ENCODE measurements around the gene ARVCF. TPM values are rescaled to one million over a fixed set of nuclear protein-coding genes. Genes with fewer than 3 reads are reported as not detected.
A peak's percentile ranks its signal among the peaks of the same experiment; 100 is the strongest.

ARVCF gene
- total RNA-seq, 1 experiment from 2014 or later: 8.2 TPM

DNA sequence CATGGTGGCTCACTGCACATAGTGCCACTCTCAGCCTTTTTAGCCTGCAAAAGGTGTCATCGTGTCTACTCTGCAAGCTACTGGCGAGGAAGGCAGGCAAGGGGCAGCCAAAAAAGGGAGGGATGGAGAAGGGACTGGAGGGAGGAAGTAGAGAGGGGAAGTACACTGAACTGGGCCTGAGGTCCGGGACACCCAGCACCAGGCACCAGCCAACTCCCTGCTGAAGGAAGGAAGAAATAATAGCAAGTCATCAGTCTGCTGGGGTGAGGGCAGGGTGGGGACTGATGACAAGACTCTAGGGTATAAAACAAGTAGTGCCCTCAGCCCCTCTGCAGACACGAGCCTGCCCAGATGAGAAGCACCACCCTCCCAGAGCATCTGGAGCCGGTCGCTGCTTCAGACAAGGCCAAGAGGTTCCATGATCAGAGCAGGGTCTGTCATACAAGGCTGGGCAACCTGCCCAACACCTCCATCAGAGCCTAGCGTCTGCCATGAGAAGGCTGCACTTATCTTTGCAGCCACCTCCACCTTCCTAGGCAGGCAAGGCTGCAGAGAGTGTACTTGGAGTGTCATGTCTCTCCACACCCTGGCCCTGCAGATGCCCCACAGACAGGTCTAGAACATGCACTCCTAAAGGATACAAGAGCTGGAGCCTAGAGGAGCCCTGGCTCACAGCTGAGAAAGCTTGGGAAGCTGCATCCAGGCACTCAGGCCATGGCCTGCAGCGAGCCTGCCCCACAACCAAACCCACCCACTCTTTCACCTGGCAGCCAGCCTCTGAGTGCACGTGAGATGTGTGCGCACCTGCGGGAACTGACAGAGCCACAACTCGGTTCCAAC lies 84.0 kb downstream of the ARVCF start:
- H3K4me3 ChIP-seq (ENCODE audit: low read depth in 2 of 2, low read length in 2 of 2): no peak overlapping the region
- no peak overlapping the region for H3K27ac ChIP-seq (ENCODE audit: low read length)
- POLR2A ChIA-PET: no interaction called here
- CTCF ChIA-PET: no interaction called here
- no peak for DNase-seq (ENCODE audit: low read depth, low spot score)
- no peaks in the 10 kb centered on the region for H3K36me3 ChIP-seq (ENCODE audit: control insufficient read depth, insufficient read depth, low read length)
- BruUV-seq (replicated peaks): no TSS peak
- intact Hi-C loops (cut with micrococcal nuclease; ENCODE audit: unreplicated experiment) (no loop called here), in situ Hi-C loops (cut with HindIII; ENCODE audit: low pct_unique_long_range_greater_than_20kb, low sequenced_read_pairs) (no loop called here)
- H3K9me3 ChIP-seq (ENCODE audit: control insufficient read depth, insufficient read depth, low read depth, low read length): no peaks in the 10 kb centered on the region
- peak; percentile 44; the same call in 1 of the 2 replicates for ATAC-seq
- no peaks in the 10 kb centered on the region for H3K4me1 ChIP-seq (ENCODE audit: control insufficient read depth, insufficient read depth, low read length)
- no peak for TF ChIP-seq TCF7L2 (IDR thresholded peaks at IDR 0.05; ENCODE audit: low read depth, low read length)
- TF ChIP-seq, protein P1, sequence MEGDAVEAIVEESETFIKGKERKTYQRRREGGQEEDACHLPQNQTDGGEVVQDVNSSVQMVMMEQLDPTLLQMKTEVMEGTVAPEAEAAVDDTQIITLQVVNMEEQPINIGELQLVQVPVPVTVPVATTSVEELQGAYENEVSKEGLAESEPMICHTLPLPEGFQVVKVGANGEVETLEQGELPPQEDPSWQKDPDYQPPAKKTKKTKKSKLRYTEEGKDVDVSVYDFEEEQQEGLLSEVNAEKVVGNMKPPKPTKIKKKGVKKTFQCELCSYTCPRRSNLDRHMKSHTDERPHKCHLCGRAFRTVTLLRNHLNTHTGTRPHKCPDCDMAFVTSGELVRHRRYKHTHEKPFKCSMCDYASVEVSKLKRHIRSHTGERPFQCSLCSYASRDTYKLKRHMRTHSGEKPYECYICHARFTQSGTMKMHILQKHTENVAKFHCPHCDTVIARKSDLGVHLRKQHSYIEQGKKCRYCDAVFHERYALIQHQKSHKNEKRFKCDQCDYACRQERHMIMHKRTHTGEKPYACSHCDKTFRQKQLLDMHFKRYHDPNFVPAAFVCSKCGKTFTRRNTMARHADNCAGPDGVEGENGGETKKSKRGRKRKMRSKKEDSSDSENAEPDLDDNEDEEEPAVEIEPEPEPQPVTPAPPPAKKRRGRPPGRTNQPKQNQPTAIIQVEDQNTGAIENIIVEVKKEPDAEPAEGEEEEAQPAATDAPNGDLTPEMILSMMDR (IDR thresholded peaks at IDR 0.05): no peak
- no peak for TF ChIP-seq SIN3A (IDR thresholded peaks at IDR 0.05; ENCODE audit: borderline replicate concordance, insufficient read depth, low read depth, low read length)
- TF ChIP-seq POLR2AphosphoS5 (IDR thresholded peaks at IDR 0.05; ENCODE audit: low read depth, low read length): no peak
- TF ChIP-seq, protein P2, sequence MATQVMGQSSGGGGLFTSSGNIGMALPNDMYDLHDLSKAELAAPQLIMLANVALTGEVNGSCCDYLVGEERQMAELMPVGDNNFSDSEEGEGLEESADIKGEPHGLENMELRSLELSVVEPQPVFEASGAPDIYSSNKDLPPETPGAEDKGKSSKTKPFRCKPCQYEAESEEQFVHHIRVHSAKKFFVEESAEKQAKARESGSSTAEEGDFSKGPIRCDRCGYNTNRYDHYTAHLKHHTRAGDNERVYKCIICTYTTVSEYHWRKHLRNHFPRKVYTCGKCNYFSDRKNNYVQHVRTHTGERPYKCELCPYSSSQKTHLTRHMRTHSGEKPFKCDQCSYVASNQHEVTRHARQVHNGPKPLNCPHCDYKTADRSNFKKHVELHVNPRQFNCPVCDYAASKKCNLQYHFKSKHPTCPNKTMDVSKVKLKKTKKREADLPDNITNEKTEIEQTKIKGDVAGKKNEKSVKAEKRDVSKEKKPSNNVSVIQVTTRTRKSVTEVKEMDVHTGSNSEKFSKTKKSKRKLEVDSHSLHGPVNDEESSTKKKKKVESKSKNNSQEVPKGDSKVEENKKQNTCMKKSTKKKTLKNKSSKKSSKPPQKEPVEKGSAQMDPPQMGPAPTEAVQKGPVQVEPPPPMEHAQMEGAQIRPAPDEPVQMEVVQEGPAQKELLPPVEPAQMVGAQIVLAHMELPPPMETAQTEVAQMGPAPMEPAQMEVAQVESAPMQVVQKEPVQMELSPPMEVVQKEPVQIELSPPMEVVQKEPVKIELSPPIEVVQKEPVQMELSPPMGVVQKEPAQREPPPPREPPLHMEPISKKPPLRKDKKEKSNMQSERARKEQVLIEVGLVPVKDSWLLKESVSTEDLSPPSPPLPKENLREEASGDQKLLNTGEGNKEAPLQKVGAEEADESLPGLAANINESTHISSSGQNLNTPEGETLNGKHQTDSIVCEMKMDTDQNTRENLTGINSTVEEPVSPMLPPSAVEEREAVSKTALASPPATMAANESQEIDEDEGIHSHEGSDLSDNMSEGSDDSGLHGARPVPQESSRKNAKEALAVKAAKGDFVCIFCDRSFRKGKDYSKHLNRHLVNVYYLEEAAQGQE (IDR thresholded peaks at IDR 0.05; ENCODE audit: insufficient read depth in 1 of 2, low read depth in 2 of 2, low read length in 1 of 2): no peak
- no peaks in the 10 kb centered on the region for H3K27me3 ChIP-seq (ENCODE audit: control insufficient read depth, insufficient read depth, low read length)

DNA sequence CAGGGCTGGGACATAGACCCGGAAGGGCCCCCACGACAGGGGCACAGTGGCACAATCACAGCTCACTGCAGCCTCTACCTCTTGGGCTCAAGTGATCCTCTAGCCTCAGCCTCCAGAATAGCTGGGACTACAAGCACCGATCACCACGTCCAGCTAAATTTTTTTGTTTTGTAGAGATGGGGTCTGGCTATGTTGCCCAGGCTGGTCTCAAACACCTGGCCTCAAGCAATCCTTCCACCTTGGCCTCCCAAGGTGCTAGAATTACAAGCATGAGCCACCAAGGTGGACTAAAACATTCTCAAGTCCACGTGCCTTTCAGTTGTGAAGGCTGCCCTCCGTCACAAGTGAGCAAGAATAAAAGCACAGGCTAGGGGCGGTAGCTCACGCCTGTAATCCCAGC lies 85.1 kb downstream of the ARVCF start:
- CTCF ChIA-PET: no interaction called here
- Histone ChIP-seq H3K4me1 (ENCODE audit: control insufficient read depth, insufficient read depth, low read length) (no peaks in the 10 kb centered on the region), H3K4me3 (ENCODE audit: low read depth in 2 of 2, low read length in 2 of 2) (no peak overlapping the region), H3K27ac (ENCODE audit: low read length) (no peak overlapping the region), H3K36me3 (ENCODE audit: control insufficient read depth, insufficient read depth, low read length) (no peaks in the 10 kb centered on the region), H3K27me3 (ENCODE audit: control insufficient read depth, insufficient read depth, low read length) (no peaks in the 10 kb centered on the region), H3K9me3 (ENCODE audit: control insufficient read depth, insufficient read depth, low read depth, low read length) (no peaks in the 10 kb centered on the region)
- intact Hi-C loops (cut with micrococcal nuclease; ENCODE audit: unreplicated experiment) (no loop called here), in situ Hi-C loops (cut with HindIII; ENCODE audit: low pct_unique_long_range_greater_than_20kb, low sequenced_read_pairs) (no loop called here)
- BruUV-seq (replicated peaks): no TSS peak
- no peak for TF ChIP-seq POLR2AphosphoS5 (IDR thresholded peaks at IDR 0.05; ENCODE audit: low read depth, low read length)
- TF ChIP-seq SIN3A (IDR thresholded peaks at IDR 0.05; ENCODE audit: borderline replicate concordance, insufficient read depth, low read depth, low read length): no peak
- TF ChIP-seq TCF7L2 (IDR thresholded peaks at IDR 0.05; ENCODE audit: low read depth, low read length): no peak
- TF ChIP-seq, protein P1 (IDR thresholded peaks at IDR 0.05): no peak
- TF ChIP-seq, protein P2 (IDR thresholded peaks at IDR 0.05; ENCODE audit: insufficient read depth in 1 of 2, low read depth in 2 of 2, low read length in 1 of 2): no peak
- POLR2A ChIA-PET: no interaction called here
- ATAC-seq (no peak), DNase-seq (ENCODE audit: low read depth, low spot score) (no peak)

Measured in Panc1 (cell line).